Upper lobe of left lung (tissue), 4 donors: ENCODE measurements around the gene TUB.

Source experiments
- CTCF ChIP-seq, 6 experiments: fragments of 450-650 bp in 4 of 6; fragments of 200-600 bp in 2 of 6; sonication (generic) in 2 of 6; IDR thresholded peaks; one replicate each; pipeline ENCODE4 v1.5.1; 2016 to 2019; ENCODE audit warnings: antibody characterized with exemption in 6 of 6
- EP300 ChIP-seq, 4 donors: sonication (generic); formaldehyde crosslinking; IDR thresholded peaks; one replicate each; pipeline ENCODE4 v1.5.1; 2017; ENCODE audit warnings: antibody characterized with exemption in 4 of 4, control low read depth in 2 of 4
- POLR2A ChIP-seq, 4 donors: fragments of 450-650 bp; IDR thresholded peaks; one replicate each; pipeline ENCODE4 v1.5.1; 2016 to 2017; ENCODE audit warnings: antibody characterized with exemption in 4 of 4, mild to moderate bottlenecking in 2 of 4
- POLR2AphosphoS5 ChIP-seq, 2 donors: sonication (generic); formaldehyde crosslinking; IDR thresholded peaks; one replicate each; pipeline ENCODE4 v1.5.1; 2017; ENCODE audit warnings: antibody characterized with exemption in 2 of 2

- TF ChIP-seq CTCF (IDR thresholded peaks at IDR 0.05): no peak
- no peak for TF ChIP-seq POLR2AphosphoS5 (IDR thresholded peaks at IDR 0.05)
- TF ChIP-seq POLR2A (IDR thresholded peaks at IDR 0.05): no peak
- TF ChIP-seq EP300 (IDR thresholded peaks at IDR 0.05): no peak
Measured at GRCh38 chr11:8084352-8084751, 3.3 kb downstream of the TUB start.
